Hippocampal formation (tissue), 2 donors: ENCODE results near the gene INTS7.
"Not testable (repeated sequence)": the region's sequence is repeated elsewhere in the genome, so short reads cannot be mapped to it uniquely, and the experiment has no call there.

ENCODE experiments used
- DNase-seq, 2 donors: peaks; one replicate each; lab custom pipeline; 2025; lab: John Stamatoyannopoulos, UW

The INTS7 gene

DNA sequence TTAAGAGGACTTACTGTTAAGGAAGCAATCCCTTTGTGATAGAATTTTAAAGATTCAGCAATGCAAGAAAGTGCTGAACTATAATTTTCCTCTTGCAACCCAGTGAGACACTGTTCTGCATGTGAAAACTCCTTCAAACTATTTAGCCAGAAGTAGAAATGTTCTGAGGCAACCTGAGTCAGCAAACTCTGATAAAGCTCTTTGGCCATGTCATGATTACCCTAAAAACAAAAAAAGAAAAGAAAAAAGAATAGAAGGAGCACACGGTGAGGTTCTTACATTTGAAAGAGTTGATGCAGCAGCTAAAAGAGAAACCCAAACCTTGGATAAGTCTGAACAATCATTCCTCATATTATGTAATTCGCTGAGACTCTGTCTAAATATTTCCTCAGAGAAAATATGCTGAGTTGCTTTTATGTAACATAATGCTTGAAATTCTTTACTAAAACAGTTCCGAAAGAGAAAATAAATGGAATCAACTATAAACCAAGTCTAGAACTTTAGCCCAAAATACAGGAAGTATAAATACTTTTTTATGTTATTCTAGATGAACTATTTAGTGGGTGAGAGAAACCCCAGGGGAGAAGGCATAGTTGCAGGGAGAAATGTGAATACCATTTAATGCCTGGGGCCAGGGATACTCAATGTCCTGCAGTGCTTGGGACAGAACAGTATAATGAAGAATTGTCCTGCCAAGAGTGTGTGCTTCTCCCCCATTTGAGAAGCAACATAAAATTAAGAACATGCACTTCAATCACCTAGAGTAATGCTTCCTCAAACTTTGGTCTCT is 60.0 kb downstream of the INTS7 start:
- no peak for DNase-seq

DNA sequence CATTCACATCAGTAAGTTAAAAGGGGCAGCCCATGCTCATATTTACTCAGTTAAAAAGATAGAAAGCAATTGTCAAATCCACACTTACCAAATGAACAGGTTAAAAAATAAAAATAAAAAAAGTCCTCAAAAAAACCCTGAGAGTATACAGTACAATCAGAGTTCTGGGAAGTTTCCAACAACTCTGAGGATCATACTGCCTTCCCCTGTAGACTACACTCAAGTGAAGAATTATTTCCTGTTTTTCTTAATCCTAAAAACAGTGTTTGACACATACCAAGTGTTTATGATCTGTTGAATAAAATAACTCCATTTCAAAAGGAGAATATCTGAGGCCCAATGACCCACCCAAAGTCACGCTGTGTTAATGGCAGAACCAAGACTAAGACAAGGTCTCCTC is 61.8 kb downstream of the INTS7 start:
- DNase-seq: no peak

DNA sequence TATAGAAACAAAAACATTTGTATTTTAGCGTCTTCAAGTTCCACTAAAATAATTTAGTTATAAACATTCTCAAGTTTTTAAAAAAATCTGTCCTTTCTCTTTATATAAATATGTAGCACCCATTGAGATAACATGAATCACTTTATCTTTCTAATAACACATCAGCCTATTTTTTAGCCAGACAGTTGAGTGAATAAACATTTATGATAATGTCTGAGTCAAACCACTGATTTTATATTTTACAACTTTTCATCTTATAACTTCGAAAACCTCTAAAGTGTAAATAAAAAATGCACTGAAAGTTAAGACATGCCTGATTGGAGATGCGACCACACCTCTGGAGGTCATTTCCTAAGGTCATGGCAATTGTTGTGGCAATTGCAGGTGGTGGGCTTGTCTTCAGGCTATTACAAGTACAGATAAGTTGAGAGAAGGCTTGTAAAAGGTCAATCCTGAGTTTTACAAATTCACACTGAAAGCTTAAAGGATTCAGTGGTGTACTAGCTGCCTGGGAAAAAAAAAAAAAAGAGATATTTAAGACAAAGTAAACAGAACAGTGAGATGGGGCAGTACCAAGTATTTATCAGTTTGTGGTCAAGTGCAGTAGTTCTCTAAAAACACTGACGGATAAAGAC is 67.0 kb downstream of the INTS7 start:
- DNase-seq: no peak

DNA sequence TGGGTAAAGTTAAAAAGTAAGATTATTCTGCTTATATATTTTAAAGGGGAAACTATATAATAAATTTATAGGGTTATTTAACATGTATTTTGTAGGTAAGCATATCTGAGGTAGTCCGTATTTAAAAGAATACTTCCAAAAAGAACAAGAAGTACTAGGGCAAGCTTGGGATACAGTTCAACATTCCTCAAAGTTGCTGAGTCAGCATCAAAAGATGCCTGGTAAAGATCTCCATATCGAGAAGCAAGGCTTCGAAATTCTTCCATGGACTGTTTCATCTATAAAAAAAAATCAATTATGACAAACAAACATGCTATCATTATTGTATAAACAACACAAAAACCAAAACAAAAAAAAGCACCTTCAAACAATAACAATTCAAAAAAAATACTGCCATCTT is 67.7 kb downstream of the INTS7 start:
- DNase-seq: no peak

DNA sequence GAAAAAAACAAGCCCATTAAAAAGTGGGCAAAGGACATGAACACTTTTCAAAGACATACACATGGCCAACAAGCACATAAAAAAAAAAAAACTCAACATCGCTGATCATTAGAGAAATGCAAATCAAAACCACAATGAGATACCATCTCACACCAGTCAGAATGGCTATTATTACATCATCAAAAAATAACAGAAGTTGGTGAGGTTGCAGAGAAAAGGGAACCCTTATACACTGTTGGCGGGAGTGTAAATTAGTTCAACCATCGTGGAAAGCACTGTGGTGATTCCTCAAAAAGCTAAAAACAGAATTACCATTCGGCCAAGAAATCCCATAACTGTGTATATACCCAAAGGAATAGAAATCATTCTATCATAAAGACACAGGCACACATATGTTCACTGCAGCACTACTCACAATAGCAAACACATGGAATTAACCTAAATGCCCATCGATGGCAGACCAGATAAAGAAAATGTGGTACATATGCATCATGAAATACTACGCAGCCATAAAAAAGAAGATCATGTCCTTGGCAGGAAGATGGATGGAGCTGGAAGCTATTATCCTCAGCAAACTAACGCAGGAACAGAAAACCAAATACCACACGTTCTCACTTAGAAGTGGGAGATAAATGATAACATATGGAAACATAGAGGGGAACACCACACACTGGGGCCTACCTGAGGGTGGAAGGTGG is 70.1 kb downstream of the INTS7 start:
- DNase-seq: no peak

DNA sequence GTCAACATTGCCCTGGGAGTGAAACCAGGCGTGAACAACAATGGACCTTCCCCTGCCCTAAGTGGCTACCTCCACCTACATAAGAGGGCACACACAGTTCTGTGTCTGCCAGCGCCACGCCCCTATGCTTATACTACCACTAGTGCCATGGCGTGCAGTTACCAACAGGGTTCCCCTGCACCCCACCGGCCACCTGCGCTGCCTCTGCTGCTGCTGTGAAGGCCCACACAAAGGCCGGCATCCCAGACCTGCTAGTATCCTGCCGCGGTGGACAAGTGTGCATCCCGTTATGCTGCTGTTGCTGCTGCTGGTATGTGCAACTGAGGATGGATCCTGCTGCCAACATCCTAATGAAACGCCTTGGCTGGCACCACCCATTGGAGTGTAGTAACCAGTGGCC is 75.7 kb downstream of the INTS7 start:
- DNase-seq: no peak

DNA sequence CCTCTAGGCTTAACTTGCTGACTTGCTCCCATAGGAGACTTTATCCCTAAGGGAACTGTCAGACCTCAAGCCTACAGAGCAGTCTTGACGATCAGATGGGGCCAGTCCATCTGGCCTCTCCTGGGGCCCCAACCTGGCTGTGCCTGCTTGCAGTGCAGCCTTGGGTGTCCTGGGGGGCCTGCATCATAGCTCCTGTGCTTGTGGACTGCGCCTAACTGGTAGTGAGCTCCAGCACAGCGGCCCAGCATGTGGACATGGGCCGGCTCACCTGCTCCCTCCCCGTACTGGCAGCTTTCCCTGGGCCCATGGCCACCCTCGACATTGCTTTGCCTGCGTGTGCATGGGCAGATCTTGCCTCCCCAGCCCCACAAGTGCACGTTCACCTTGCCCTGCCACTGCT is 76.1 kb downstream of the INTS7 start:
- DNase-seq: no peak

DNA sequence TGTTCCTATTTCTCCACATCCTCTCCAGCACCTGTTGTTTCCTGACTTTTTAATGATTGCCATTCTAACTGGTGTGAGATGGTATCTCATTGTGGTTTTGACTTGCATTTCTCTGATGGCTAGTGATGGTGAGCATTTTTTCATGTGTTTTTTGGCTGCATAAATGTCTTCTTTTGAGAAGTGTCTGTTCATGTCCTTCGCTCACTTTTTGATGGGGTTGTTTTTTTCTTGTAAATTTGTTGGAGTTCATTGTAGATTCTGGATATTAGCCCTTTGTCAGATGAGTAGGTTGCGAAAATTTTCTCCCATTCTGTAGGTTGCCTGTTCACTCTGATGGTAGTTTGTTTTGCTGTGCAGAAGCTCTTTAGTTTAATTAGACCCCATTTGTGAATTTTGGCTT is 81.3 kb downstream of the INTS7 start:
- DNase-seq: not testable (repeated sequence)

DNA sequence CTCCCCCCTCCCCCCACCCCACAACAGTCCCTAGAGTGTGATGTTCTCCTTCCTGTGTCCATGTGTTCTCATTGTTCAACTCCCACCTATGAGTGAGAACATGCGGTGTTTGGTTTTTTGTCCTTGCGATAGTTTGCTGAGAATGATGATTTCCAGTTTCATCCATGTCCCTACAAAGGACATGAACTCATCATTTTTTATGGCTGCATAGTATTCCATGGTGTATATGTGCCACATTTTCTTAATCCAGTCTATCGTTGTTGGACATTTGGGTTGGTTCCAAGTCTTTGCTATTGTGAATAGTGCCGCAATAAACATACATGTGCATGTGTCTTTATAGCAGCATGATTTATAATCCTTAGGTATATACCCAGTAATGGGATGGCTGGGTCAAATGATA is 81.8 kb downstream of the INTS7 start:
- not testable (repeated sequence) for DNase-seq

DNA sequence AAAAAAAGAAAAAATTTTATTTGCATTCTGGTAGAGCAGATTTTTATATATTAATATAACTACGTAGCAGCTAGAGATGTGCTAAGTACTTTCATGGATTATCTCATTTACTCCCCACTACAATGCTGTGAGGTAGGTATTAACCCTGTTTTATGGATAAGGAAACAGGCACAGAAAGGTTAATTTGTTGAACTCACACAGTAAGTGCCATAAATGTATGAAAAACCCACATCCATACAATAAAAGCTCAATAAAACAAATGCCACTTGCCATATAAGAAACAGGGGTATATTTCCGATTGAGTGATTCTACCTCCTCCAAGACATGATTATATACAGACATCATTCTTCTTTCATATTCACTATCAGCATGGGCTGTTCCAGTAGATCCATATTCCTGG is 83.1 kb downstream of the INTS7 start:
- no peak for DNase-seq

DNA sequence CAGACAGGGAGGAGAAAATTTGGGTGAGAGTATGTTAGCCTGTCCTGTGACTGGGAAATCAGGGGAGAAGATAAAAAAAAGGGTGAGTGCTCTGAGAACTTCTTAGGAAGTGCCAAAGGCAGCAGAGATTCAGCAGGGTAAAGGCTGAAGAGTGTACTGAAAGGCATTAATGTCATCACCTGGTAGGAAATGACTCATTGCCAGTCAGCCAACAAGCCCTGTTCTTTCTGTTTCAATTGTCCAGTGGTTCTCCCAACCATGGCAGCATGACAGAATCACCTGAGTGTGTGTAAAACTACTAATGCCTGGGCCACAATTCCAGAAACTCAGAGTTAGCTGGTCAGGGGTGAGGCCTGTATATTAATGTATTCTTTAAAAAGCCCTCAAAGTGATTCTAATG is 83.5 kb downstream of the INTS7 start:
- DNase-seq: no peak

DNA sequence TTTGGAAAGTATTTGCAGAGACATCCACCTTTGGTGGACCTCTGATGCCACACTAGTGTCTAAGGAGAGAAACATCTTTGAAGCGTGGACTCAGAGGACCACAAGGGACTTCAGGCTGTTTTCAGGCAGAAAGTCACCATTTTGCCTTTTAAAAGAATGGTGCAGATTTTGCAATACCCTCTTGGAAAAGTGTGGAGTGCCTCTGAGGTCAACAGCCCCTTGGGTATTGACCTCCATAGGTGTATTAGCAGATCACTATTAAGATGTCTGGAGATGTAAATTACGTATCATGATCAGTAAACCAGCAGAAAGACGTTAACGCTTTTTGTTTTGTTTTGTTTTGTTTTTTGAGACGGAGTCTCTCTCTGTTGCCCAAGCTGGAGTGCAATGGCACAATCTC is 87.0 kb downstream of the INTS7 start:
- DNase-seq: no peak

DNA sequence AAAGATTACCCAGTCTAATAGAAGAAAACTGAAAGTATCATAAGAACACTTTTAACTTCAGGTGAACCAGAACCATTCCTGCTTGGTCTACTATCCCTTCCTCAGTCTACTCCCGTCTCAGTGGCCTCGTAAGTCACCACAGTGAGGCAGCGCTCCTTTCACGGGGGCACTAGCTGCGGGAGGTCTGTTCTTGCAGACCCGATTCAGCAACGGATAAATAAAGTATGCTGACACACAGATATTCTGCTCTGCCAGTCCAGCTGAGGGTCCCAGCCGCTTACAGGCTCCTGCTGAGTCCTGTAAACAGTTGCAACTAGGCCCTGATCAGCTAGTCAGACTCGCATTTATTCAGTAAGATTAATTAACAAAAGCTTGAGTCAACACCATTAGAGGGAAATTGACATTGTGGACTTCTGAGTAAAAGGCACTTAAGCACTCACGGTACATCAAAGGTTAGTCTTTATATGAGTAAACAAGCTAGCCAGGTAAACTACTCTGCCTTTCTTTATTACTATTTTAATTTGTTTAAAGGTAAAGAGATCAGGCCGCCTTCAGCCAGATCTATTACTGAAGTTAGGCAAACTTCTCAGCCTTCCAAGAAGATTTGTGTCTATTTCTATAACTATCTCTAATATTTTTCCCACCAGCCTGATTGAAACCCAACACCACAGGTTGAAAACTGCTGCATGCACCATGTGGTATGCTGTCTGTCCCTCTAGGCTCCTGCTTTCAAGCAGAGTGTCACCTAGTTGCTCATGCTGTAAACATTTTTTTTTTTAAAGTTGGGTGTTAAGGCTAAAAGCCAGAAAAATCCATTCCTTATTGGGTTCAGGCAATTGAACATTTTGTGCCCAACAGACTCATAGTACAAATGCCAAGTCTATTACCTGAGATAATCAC is 87.7 kb downstream of the INTS7 start:
- no peak for DNase-seq

DNA sequence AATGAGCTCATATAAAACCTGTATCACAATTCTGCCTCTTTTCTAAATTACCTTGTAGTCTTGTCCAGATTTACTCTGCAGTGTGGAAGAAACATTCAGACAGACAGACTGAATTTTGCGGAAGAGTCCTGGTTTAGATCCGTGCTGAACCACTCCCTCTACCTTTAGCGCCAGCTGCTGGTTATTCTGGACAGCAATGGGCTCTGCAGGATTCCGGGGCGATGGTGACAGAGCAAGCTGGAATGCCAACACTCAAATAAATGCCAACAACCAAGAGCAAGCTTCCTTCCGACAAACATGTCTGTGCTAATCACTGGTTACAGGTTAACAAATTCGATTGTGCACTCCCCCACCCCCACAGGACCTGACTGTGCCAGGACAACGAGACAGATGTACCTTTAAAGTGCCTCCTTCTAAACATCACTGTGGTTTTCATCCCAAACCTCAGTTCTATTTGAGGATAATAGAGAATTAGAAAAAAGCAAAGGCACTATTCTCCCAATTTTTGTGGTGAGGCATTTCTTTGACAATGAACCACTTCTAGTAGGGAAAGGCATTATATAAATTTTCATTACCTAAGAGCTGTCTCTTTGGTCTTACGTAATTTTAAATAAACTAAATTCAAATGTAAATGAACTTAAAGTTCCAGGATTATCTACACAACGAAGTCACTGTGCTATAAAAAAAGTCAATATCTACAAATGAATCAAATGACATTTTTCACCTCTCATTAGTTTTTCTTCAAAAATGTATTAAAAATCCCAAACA is 90.4 kb downstream of the INTS7 start:
- no peak for DNase-seq

DNA sequence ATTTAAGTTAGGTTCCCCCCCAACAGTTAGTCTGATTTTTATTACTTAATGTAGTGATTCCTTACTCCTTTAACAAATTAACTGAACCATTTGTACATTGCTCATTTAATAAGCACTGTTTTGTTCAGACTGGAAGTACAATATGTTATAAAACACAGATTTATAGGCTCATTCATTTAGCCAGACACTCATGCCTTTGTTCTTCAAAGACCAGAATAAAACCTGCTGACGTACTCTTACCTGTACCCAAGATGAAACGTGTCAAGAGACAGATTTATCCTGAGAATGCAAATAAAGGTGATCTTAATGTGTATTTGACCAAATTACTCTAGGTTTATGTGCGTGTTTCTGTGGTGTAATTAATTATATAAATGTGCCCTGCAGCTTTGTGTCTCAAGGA is 92.8 kb downstream of the INTS7 start:
- DNase-seq: no peak

DNA sequence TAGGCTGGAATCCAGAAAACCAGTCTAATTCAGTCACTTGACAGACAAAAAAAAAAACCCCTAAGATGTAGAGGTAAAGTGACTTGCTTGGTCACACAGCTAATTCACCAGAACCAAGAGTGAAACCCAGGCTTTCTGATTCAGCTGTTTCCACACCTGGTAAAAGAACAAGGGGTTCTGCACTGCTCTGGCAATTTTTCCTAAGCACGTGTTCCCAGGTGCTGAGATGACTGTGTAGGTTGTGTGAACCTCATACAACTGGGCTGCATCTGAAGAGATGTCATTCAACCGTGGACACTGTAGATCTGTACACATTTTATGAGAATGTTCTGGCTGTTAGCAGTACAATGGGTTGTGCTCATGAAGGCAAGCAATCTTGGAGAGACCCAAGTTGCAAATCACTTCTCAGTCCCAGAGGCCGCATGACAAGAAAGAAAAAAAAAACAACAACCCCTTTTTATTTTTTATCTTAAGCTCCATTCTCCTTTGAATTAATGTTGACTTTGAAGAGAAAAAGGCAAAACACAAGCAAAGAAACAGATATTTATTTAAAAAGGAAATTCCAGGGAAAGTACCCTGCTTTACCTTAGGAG is 95.4 kb downstream of the INTS7 start:
- no peak for DNase-seq

DNA sequence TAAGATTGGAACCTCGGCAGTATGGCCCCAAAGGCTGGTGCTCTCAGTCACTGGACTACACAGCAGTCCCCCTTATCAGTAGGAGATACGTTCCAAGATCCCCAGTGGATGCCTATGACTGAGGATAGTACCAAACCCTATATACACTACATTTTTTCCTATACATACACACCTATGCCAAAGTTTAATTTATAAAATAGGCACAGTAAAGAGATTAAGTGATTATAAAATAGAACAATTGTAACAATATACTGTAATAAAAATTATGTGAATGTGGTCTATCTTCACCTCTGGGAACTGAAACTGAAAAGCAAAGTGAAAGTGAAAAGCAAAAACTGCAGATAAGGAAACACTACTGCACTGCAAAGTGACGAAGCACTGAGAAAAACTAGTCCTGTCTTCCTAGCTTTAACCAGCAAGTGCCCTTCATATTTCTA is 96.8 kb downstream of the INTS7 start:
- no peak for DNase-seq

DNA sequence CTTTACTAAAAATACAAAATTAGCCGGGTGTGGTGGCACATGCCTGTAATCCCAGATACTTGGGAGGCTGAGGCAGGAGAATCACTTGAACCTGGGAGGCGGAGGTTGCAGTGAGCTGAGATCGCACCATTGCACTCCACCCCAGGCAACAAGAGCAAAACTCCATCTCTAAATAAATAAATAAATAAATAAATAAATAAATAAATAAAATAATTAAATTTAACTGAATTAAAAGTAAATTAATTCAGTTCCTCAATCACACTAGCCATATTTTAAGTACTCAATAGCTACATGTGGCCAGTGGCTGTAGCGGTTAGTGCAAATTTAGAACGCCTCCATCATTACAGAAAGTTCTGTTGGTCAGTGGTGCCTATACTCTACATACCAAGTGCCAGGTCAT is 97.9 kb downstream of the INTS7 start:
- DNase-seq: not testable (repeated sequence)

DNA sequence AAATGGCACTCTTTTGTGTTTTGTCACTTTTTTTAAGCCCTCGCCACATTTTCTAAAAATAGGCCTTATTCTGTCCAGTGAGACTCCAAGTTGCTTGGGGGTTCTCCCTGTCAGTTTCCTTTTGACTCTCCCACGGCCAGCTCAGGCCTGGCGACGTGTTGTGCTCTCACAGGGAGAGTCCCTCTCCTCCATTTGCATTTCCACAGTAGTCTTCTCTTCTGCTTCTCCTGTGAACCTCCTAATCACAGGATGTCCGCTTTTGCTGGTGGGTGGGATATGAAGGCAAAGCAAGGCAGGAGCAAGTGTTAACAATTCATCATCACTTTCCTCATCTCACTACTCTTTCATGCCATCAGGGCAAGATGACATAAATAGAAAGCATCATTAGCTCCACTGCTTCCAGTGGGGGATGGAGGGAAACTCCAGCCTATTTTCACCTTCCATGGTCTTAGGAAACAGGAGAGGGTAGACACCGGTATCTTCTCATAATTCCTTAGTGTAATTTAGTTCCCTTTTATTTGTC is 99.8 kb downstream of the INTS7 start:
- no peak for DNase-seq

DNA sequence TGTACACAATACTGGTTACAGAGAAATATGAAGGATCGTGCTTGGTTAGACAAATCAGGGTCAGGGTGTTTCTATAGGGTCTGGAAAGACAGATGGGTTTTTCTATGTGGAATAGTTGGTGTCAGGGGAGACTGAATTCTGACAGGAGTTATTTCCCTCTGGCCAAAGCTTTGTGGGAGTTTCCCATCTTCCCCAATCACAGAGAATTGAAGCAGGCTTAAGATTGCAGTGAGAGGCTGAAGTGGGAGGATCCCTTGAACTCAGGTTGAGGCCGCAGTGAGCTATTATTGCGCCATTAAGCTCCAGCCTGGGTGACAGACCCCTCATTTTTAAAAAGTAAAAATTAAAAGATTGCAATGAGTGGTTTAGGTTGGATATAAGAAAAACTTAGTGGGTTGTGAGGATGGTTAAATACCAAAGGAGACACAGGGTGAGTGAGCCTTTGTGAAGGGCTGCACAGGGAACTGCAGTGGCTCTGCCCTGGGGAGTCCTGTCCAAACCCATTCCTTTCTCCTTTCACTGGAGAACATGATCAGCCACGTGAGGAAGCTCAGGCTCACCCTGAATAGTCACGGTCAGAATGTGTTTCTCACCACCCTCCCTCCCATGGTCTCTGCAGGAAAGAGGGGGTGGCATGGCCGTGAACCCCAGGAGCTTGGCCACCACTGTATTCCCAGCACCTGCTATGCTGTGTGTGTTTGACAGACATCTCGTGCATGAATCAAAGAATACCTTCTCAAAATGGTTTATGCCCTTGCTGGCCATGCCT is 101.2 kb downstream of the INTS7 start:
- no peak for DNase-seq
